IPS DF 19.7 (cell line): ENCODE results near the gene MAML3.

ENCODE experiments used
- DNase-seq: peaks from one replicate; pipeline ENCODE4 v3.0.0-alpha.2; 2013; ENCODE audit warnings: low read depth, low spot score

MAML3 gene

GRCh38 chr4:140046016-140046415 lies 108.0 kb downstream of the MAML3 start:
- no peak for DNase-seq

DNA sequence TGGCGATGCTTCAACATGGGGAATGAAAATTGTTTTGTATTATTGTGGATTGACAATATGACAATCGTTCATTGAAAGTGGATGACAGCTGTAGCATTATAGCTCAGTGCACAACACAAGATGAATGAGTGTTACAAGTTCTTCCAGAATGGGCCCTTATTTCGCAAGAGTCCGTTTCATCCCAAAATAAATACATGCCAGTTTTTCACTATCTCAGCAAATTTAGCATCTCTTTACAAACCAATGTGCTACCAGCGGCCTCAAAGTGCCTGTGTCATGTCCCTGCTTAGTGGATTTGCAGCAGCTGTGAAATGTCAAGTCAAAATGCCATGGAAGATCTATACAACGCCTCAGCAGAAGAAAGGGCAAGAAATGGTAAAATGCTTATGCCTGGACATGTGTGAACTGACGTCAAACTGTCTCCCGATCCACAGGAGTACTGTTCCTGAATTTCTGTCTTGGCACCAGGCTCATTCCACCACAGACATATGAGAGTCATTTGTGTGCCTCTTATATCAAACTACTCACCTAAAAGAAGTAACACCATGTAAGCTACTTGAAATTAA lies 109.6 kb downstream of the MAML3 start:
- DNase-seq, result no peak

DNA sequence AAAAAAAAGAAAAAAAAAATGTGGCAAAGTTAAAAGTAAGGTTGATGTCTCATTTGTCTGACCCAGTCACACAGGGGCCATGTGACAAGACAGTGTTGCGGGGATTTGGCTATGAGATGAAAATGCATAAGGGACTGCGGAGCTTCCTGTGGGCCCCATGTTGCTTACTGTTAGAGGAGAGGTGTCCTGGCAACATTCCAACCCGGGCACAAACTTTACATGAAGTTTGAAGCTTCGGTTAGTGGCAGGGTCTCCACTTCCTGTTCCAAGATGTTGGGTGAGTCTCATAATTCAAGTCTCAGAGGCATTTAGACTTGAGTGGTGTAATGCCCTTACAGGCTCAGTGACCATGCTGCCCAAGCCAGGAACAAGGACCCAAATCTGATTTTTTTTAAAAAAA lies 111.3 kb downstream of the MAML3 start:
- DNase-seq, result no peak

GRCh38 chr4:140038031-140038533 lies 115.9 kb downstream of the MAML3 start:
- no peak for DNase-seq

DNA sequence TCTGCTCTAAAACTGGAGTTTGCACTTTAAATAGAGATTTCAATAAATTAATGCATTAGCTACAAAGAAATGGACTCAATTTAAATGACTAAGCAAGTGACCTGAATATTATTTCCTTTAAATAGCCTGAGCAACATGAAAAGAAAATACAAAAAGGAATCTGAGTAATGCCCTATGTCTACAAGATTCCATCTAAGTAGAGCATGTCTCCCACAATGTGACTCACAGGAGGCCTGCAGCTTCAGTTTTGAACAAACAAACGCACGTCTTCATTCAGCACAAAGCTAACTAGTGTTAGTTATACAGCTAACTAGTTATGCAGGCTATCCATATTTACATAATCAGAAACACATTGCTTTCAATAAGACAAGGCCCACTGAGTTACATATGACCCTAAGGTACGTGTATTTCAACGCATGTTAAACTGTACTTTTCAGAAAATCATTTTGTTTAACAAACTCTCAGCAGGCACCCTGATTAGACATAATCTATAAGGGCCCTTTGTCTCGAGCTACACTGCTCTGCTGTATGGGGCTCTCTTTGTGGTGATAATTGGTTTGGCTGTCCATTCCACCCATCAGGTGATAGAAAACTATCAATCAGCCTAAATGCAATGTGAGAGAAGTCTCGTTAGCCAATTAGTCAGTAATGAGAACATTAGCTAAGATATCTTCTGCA lies 116.5 kb downstream of the MAML3 start:
- DNase-seq, result no peak

DNA sequence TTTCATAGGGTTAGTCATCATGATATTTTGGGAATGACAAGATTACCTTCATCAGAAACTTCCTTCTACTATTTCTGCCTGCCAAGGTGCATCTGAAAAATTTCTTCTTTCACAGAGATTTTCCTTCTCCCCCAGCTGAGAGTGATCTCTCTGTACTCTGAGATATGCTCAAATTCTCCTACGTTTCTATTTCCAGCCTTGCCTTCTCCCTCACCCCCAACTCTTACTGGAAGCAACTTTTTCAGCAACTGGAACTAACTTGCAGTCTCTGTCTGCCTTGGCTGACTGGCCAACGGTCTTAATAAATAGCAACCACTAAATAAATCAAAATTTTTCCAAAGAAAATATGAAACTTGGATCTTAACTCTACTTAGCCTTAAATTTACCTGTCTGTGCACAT lies 122.3 kb downstream of the MAML3 start:
- no peak for DNase-seq

DNA sequence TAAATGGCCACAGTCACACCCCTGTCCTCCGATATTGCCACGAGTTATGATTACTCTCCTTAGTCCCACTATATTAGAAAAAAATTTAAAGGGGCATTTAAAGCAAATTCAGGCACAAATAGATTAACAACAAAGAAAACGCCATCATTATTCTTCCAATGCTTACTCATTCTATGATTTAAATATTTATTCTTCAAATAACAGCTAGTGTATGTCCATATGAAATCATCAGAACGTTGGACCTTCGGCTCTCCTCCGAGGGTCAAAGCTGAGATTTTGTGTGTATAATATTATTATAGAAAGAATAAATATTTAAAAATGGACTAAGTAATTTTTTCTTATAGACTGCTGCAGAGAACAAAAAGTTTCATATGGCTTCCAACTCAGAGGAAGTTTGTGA lies 122.9 kb downstream of the MAML3 start:
- no peak for DNase-seq

GRCh38 chr4:140028676-140029517 lies 125.1 kb downstream of the MAML3 start:
- DNase-seq, result no peak

GRCh38 chr4:140028101-140028500 lies 125.9 kb downstream of the MAML3 start:
- no peak for DNase-seq

DNA sequence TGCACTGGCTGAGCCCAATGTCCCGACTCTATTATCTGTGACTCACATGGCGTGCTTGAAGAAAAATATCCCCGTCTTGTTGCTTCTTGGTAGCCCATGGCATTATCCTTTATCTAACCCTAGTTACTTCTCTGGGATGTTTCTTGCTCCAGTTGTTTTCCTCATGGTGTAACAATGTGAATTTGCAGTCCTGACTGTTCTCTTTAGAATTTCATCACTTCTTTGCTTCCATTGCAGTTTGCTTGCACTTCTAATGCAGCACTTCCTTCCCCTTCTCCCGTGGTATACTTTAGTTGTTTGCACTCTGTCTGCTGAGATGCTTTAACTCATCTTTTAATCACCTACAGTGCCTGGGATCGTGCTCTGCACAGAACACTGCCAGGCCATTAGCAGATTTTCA lies 126.9 kb downstream of the MAML3 start:
- DNase-seq, result no peak

- no peak for DNase-seq
Observed at GRCh38 chr4:140025470-140025869, 128.5 kb downstream of the MAML3 start.

DNA sequence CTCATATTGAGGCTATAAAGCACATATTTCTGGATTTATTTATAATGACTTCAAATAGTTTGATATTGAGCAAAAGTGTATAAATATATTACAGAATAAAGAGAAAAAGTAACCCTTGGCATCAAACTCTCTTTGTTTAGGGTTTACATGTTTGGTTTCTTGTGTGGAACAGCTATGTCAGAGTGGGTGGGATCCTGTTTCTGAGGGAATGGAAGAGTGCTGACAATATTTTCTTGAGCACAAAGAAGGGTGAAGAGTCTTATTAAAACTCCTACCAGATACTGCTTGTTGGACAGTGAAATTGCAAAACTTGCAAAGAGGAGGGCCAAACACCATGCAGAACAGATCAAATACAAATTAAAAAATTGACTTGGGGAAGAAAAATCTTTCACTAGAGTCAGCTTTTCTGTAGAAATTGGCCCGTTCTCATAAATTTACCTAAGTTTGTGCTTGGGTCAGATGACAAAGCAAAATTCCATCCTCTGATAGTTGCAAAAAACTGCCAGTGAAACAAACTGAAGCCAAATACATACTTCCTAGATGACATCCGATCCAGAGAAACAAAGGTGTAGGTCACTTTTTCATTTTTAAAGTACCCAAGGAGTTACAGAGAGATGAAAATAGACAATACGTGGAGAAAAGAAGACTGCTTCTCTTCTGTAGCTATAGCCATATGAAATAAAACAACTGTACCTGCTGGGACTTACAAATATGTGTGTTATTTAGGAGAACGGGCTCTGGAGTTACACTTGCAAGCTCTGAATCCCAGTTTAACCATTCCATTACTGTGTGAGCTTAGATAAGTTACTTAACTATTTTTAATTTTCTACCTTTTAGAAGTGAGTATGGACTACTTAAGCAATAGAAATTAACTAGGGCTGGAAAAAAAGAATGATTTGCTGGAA lies 133.3 kb downstream of the MAML3 start:
- no peak for DNase-seq

GRCh38 chr4:140019619-140020347 lies 134.2 kb downstream of the MAML3 start:
- DNase-seq, result no peak

- no peak for DNase-seq
Observed at GRCh38 chr4:140018931-140019618, 134.9 kb downstream of the MAML3 start.

DNA sequence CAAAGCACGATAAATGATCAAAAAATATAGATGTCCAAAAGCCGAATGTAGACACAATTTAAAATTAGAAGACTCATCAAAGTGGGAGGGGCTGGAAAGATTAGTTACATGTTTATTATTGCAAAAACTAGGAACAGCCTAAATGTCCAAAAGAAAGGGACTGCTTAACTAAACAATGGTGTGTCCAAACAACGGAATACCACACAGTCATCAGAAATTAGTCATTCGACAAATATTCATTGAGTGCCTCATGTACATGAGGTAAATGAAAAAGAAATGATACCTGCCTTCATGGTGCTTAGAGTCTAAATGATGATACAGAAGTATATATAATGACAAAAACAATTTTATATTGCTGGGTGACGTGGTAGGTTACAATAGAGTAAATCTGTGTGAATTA lies 139.7 kb downstream of the MAML3 start:
- no peak for DNase-seq

DNA sequence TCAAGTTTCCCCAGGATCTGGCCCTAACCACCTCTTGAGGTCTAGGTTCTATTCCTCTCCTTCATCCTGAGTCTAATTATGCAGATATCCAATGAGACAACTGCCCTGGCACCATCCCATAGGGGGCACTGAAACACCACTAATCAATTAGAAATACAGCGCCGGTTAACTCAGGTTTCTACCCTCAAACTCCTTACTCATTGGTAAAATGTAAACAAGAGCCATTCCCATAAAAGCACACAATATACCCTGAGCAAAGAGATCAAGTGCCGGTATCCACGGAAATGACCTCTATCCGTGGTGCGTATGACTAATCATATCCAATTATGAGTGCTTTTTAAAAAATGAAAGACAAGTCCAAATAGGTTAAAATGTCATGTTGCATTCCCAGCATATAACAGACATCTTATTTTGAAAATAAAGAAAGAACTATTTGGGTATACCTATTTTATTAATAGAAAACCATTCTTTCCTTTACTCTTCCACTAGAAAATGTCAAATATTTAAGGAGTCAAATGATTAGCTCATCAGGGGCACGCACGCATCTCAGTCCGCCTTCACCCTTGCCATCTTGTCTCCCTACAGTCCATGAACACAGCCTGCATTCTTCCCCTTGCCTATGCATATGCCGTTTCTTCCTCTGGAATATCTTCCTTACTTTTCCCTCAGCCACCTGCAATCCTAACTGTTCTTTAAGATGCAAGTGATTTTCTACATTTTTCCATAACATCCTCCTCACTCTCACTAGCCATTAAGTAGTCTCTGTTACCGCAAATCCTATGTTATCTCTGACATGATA lies 141.1 kb downstream of the MAML3 start:
- no peak for DNase-seq

DNA sequence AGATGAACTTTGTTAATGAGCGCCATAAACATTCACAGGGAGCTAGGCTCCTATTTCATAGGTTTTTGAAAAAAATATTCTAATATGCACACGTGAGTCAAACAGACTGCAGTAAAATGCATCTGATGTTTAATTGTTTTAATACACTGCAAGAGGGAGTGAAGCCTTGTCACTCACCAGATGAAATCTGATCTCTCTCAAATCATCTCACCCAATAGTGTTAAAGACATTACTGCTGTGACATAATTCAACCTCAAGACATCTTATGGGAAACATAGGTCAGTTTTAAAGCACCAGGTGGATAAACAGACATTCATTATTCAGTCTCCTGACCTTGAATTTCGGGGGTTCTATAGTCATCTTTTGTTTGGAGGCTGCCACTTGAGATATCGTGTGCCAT lies 148.3 kb downstream of the MAML3 start:
- no peak for DNase-seq

DNA sequence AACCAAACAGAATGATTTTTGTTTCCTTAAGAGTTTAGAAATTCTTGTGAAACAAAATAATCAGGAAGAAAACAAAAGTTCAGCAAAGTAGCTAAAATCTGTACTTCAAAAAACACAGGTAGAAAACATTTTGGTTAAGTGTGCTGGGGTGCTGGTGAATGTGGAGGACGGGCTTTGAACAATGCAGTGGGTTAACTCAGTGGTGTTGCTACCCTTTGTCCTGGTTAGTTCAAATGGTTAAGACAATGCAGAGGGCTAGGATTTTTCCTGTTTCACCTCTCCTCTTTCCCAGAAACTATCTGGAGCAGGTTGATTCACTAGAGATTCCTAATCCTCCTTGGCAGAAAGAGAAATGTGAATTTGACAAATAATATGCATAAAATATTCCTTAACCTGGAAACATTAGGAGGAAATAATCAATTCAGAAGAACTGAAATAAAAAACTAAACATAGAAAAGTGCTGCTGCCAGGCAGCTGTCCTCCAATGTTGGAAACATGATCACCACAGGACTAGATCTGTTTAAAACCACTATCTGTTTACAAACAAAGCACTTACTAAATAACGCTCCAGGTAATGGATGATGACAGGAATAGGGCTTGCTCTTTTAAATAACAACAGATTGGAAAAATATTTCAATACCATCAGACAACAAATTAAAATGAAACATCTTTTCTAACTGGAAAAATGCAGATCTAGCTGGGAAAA lies 148.9 kb downstream of the MAML3 start:
- no peak for DNase-seq

- no peak for DNase-seq
Observed at GRCh38 chr4:140004549-140004895, 149.5 kb downstream of the MAML3 start.
